Epidermal melanocyte (primary cell): ENCODE measurements around the gene BRD7.

ENCODE experiments used
- DNase-seq: peaks from one replicate; pipeline ENCODE4 v3.0.0; 2011; ENCODE audit warnings: low spot score; ENCODE audit not compliant: insufficient read length

Gene BRD7

GRCh38 chr16:50304467-50305440, 64.0 kb downstream of the BRD7 start:
- no peak for DNase-seq

- no peak for DNase-seq
Measured at GRCh38 chr16:50303605-50304466, 65.0 kb downstream of the BRD7 start.

DNA sequence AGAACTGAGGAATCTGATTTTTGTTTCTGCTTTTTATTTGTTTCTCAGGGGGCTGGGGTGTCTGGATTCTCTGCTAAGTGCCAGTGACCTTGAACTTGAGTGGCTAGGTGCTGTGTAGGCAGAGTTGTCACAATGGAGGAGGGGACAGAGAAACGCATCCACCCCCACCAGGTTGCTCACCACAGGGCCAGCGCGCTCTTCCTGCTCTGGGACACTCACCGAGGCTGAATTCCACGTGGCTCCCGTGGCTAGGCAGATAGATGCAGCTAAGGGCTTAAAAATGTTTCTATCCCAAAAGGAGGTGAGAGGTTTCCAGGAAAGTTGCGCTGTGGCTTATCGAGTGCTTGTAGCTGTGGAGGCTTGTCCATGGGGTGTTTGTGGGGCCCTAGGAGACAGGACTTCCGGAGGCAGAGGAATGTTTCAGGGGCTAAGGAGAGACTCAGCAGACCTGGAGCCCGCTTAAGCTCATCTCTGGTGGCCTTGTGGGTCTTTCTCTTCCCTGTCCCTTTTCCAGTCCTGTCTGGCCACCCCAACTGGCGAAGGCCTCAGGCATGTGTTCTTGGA, 65.7 kb downstream of the BRD7 start:
- DNase-seq = no peak

DNA sequence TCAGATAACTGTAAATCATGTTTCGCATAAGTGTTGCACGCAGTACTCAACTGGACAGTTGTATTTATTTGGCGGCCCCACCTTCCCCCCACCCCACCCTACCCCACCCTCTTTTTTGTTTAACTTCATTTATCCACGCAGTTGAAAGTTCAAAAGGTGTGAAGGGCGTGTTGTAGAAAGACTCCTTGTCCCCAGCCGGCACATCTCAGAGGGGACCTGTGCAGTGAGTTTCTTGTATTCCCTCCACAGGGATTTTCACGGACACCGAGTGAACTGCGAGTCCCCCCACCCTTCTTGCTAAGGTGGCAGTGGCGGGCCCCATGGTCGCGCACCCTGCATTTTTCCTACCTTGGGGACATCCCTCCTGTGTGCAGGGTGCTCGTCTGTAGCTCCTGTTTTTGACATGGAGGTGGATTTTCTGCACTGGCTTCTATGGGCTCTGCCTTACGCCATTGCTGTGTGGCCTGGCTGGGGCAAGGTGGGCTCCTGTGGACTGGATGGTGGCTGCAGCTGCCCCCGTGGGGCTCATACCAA, 66.2 kb downstream of the BRD7 start:
- DNase-seq = no peak

DNA sequence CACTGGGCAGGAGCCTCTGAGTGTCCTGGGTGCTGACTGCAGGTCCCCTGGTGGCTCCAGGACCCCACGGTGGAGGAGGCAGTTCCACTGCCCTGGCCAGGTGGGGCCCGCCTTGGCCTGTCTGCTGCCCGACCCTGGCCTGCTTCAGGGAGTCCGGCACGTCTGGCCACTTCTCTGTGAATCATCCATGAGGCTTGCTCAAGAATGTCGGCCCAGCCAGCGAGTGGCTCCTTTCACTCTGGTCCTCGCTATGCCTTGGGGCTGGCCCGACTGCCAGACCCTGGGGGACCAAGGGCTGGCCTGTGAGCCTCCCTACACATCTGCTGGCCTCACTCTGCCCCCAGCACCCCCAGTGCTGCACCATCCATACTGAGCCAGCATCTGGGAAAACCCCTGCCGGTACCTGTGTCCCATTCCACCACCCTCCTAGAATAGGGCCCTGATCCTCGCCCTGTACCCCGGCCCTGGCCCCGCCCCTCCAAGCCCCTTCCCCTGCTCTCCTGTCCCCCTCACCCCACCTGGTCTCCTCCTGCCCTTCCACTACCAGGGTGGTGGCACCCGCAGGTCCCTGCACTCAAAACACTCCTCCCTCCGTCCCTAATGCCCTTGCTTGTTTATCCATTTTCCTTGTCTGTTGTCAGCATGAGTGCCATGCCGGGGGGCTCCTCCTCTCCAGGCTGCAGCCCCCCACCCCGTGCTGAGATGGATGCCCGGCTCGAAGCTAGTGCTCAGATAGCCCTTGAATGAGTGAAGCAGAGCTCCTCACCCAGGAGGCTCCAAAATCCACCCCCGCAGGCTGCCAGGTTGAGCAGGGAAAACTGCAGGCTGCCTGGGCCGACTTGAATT, 66.9 kb downstream of the BRD7 start:
- DNase-seq = no peak

- DNase-seq = no peak
Measured at GRCh38 chr16:50300942-50301625, 67.7 kb downstream of the BRD7 start.

DNA sequence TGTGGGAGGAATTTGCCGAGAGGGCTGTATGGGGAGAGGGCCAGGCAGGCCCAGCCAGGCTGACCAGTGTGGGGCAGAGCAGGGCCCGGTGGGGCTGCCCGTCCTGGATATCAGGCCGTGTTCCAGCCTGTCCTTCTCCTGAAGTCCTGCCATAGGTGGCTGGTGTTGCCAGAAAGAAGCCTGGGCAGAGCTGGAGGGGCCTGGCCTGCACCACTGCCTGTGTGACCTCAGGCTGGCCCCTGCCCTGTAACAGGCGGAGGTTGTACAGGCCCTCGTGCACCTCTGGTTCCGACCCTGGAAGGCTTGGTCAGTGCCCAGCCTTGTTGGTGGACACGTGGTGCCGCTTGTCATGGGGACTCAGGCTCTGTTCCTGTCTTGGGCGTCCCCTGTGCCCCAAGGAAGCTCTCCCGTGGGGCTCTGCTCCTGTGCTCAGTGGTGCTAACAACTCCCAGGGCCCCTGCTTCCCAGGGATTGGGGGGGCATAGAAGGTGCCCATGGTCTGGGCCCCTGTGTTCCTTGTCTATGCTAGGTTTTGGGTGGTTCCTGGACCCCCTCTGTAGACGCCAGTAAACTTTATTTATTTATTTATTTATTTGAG, 69.2 kb downstream of the BRD7 start:
- no peak for DNase-seq

DNA sequence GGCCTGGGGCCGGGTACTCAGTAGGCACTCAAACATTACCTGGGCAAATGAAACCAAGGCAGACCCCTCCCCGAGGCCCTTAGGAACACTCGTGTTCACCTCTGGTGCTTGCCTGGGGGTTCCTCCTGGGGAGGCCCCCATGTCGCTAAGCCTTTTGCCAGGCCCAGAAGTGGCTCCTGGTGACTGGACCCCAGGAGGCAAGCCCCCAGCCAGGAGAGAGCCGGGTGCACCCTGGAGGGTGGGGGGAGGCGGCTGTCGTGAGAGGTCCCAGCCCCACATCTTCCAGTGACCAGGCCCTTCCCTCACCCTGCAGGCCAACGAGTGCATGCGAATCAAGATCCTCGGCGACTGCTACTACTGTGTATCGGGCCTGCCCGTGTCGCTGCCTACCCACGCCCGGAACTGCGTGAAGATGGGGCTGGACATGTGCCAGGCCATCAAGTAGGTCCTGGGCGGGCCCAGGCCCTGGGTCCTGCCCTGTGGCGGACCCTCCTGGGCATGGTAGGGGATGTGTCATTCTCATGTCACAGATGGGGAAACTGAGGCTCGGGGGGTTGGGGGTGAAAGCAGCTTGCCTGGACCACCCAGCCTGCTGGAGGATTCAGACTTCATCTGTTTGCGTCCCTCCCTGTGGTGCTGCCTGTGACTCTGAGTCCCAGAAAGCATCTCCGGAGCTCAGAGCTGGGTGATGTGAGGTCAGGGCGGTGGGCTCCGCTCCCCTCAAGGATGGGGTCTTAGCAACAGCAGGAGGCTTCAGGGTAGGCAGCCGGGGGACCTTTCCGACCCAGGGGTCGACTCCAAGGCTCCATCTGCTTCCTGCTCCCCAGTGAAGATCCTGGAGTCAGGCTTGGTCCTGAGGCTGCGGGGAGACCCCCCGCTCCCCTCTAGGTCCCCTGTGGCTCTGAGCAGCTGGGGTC, 69.9 kb downstream of the BRD7 start:
- DNase-seq = no peak

- no peak for DNase-seq
Measured at GRCh38 chr16:50298075-50298460, 70.7 kb downstream of the BRD7 start.

- no peak for DNase-seq
Measured at GRCh38 chr16:50297301-50298074, 71.3 kb downstream of the BRD7 start.

DNA sequence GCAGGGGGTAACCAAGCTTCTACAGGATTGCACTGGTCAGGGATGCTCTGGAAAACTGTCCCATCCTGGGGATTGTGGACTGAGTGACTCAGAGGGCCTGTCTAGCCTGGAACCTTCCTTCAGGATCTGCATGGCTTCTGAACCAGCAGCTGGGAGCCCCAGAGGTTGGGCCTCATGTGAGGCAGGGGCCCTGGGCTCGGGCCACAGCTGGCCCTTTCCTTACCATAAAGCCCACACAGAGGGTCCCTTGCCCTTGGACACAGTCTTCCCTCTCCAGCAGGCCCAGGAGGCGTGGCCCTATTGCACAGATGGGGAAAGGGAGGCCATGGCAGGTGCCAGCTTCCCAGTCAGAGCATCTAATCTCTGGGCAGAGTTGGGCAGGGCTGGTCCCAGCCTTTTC, 72.0 kb downstream of the BRD7 start:
- no peak for DNase-seq

GRCh38 chr16:50295541-50296132, 73.2 kb downstream of the BRD7 start:
- DNase-seq = no peak

DNA sequence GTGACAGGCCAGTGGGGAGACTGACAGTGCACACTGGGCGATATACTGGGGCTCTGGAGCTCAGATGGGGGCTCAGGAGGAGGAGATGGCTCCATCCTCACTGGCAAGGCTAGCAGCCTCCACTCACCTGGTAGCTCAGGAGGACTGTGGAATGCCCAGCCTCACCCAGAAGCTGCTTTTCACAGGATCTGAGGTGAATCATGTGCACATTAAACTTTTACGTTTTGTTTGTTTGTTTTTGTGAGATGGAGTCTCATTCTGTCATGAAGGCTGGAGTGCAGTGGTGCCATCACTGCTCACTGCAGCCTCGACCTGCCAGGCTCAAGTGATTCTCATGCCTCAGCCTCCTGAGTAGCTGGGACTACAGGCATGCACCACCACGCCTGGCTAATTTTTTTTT, 73.8 kb downstream of the BRD7 start:
- DNase-seq = no peak

DNA sequence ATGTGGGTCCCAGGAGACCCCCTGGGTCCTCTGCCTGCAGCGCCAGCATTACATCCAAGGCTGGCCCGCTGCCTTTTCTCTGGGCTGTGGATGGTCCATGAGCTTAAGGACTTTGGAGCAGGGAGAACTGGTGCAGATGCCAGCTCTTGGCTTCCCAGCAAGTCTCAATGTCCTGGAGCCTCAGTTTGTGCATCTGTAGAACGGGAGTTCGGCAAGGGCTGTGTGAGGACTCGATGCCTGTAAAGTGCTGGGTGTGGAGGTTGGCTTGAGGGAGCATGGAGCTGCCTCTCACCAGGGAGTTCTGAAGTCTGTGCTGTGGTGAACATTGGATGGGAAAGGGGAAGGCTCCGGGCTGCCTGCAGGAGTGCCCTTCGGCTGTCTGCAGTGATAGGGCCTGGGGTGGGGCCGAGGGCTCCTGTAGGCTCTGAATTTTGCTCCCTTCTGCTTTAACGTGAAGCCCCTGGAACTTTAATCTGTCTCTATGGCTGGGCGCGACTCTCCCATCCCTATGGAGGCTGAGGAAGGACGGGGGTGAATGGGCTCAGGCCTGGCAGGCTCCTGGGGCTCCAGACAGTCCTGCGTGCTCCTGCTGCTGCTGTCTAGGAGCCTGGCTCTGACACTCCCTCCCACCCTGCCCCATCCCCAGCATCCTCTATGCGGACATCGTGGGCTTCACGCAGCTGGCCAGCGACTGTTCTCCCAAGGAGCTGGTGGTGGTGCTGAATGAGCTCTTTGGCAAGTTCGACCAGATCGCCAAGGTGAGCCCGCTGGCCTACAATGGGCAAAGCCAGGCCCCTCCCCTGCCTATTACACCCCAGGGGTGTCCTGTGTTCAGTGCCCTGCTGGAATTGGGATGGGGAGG, 74.6 kb downstream of the BRD7 start:
- DNase-seq = no peak

- no peak for DNase-seq
Measured at GRCh38 chr16:50293041-50293783, 75.6 kb downstream of the BRD7 start.

- no peak for DNase-seq
Measured at GRCh38 chr16:50292566-50292948, 76.2 kb downstream of the BRD7 start.
